ENCODE results near the gene STK32C. TPM values are rescaled to one million over a fixed set of nuclear protein-coding genes. Genes with fewer than 3 reads are reported as not detected.
A peak's percentile ranks its signal among the peaks of the same experiment; 100 is the strongest.

The STK32C gene
- total and polyA plus RNA-seq, 7 donors = 4.3 to 12.8 (median 8.4) TPM

GRCh38 chr10:132204781-132205473 is 102.8 kb downstream of the STK32C start:
- Histone ChIP-seq H3K27me3 (no peaks in the 10 kb centered on the region), H3K4me1 (no peaks in the 10 kb centered on the region), H3K27ac (no peak overlapping the region), H3K36me3 (no peaks in the 10 kb centered on the region), H3K4me3 (no peak overlapping the region), H3K9me3 (no peaks in the 10 kb centered on the region)
- TF ChIP-seq CTCF (IDR thresholded peaks at IDR 0.05) = no peak
- no peak for TF ChIP-seq EP300 (IDR thresholded peaks at IDR 0.05)
- no peak for TF ChIP-seq POLR2AphosphoS5 (IDR thresholded peaks at IDR 0.05)
- TF ChIP-seq POLR2A (IDR thresholded peaks at IDR 0.05) = no peak
- WGBS, 2 donors = 78 to 87% methylated on average over 28 of the region's 28 CpGs
- intact Hi-C loops (cut with DNase I) = no loop called here
- DNase-seq = no peak

- no peak for TF ChIP-seq POLR2A (IDR thresholded peaks at IDR 0.05)
- no peak for TF ChIP-seq EP300 (IDR thresholded peaks at IDR 0.05)
- TF ChIP-seq CTCF (IDR thresholded peaks at IDR 0.05) = no peak
- no peak for TF ChIP-seq POLR2AphosphoS5 (IDR thresholded peaks at IDR 0.05)
- DNase-seq = no peak
- WGBS, 2 donors = 80 to 85% methylated on average over 20 of the region's 20 CpGs
- no peak overlapping the region for H3K27ac ChIP-seq
- intact Hi-C loops (cut with DNase I) = no loop called here
- H3K36me3 ChIP-seq = no peaks in the 10 kb centered on the region
- H3K27me3 ChIP-seq = no peaks in the 10 kb centered on the region
- H3K4me1 ChIP-seq = no peaks in the 10 kb centered on the region
- H3K4me3 ChIP-seq = no peak overlapping the region
- no peaks in the 10 kb centered on the region for H3K9me3 ChIP-seq
Observed at GRCh38 chr10:132204078-132204780, 103.5 kb downstream of the STK32C start.

- no peaks in the 10 kb centered on the region for H3K36me3 ChIP-seq
- no peaks in the 10 kb centered on the region for H3K4me1 ChIP-seq
- H3K27ac ChIP-seq = no peak overlapping the region
- intact Hi-C loops (cut with DNase I) = no loop called here
- WGBS, 2 donors = 75 to 90% methylated on average over 34 of the region's 34 CpGs
- no peaks in the 10 kb centered on the region for H3K27me3 ChIP-seq
- no peak for DNase-seq
- H3K4me3 ChIP-seq = no peak overlapping the region
- H3K9me3 ChIP-seq = no peaks in the 10 kb centered on the region
- TF ChIP-seq EP300 (IDR thresholded peaks at IDR 0.05) (no peak), CTCF (IDR thresholded peaks at IDR 0.05) (no peak), POLR2A (IDR thresholded peaks at IDR 0.05) (no peak), POLR2AphosphoS5 (IDR thresholded peaks at IDR 0.05) (no peak)
Observed at GRCh38 chr10:132203256-132204077, 104.3 kb downstream of the STK32C start.

GRCh38 chr10:132202070-132202970 is 105.4 kb downstream of the STK32C start:
- Histone ChIP-seq H3K4me3 (no peak overlapping the region), H3K27ac (no peak overlapping the region), H3K36me3 (no peaks in the 10 kb centered on the region), H3K27me3 (no peaks in the 10 kb centered on the region), H3K4me1 (no peaks in the 10 kb centered on the region), H3K9me3 (no peaks in the 10 kb centered on the region)
- WGBS, 2 donors = 76 to 86% methylated on average over 48 of the region's 48 CpGs
- intact Hi-C loops (cut with DNase I) = no loop called here
- TF ChIP-seq POLR2AphosphoS5 (IDR thresholded peaks at IDR 0.05) (no peak), POLR2A (IDR thresholded peaks at IDR 0.05) (no peak), EP300 (IDR thresholded peaks at IDR 0.05) (no peak), CTCF (IDR thresholded peaks at IDR 0.05) (no peak)
- peak; percentile 55 for DNase-seq
